GM03348 (cell line): Measurements from ENCODE around the gene ZNF438.
A peak's percentile ranks its signal among the peaks of the same experiment; 100 is the strongest.

Source experiments
- DNase-seq: peaks from one replicate; pipeline ENCODE4 v3.0.0; 2012; ENCODE audit warnings: low spot score

Gene ZNF438

GRCh38 chr10:30847199-30847598, 184.5 kb downstream of the ZNF438 start:
- DNase-seq, result no peak

- no peak for DNase-seq
Observed at GRCh38 chr10:30846710-30847109, 185.0 kb downstream of the ZNF438 start.

- no peak for DNase-seq
Observed at GRCh38 chr10:30842894-30843293, 188.8 kb downstream of the ZNF438 start.

GRCh38 chr10:30842185-30842584, 189.5 kb downstream of the ZNF438 start:
- no peak for DNase-seq

GRCh38 chr10:30840395-30841050, 191.1 kb downstream of the ZNF438 start:
- peak; percentile 28 for DNase-seq

- DNase-seq, result no peak
Observed at GRCh38 chr10:30839652-30840051, 192.0 kb downstream of the ZNF438 start.

- no peak for DNase-seq
Observed at GRCh38 chr10:30836406-30836805, 195.3 kb downstream of the ZNF438 start.

- DNase-seq, result no peak
Observed at GRCh38 chr10:30835146-30835545, 196.5 kb downstream of the ZNF438 start.

GRCh38 chr10:30834651-30835050, 197.0 kb downstream of the ZNF438 start:
- DNase-seq, result no peak

- no peak for DNase-seq
Observed at GRCh38 chr10:30834153-30834552, 197.5 kb downstream of the ZNF438 start.

- no peak for DNase-seq
Observed at GRCh38 chr10:30833628-30833970, 198.1 kb downstream of the ZNF438 start.

- DNase-seq, result no peak
Observed at GRCh38 chr10:30832749-30833627, 198.7 kb downstream of the ZNF438 start.

- no peak for DNase-seq
Observed at GRCh38 chr10:30832001-30832748, 199.5 kb downstream of the ZNF438 start.

- DNase-seq, result no peak
Observed at GRCh38 chr10:30831426-30831825, 200.2 kb downstream of the ZNF438 start.

- DNase-seq, result no peak
Observed at GRCh38 chr10:30830315-30831230, 201.1 kb downstream of the ZNF438 start.

GRCh38 chr10:30829901-30830300, 201.8 kb downstream of the ZNF438 start:
- peak; percentile 58 for DNase-seq

GRCh38 chr10:30828680-30829079, 203.0 kb downstream of the ZNF438 start:
- DNase-seq, result no peak

GRCh38 chr10:30828164-30828563, 203.5 kb downstream of the ZNF438 start:
- no peak for DNase-seq

GRCh38 chr10:30827531-30828120, 204.0 kb downstream of the ZNF438 start:
- DNase-seq, result peak; percentile 46

GRCh38 chr10:30826679-30827078, 205.0 kb downstream of the ZNF438 start:
- DNase-seq, result no peak

GRCh38 chr10:30825495-30825894, 206.2 kb downstream of the ZNF438 start:
- DNase-seq, result no peak
